ENCODE measurements around the gene HSD17B2.
A peak's percentile ranks its signal among the peaks of the same experiment; 100 is the strongest.

HSD17B2 gene

GRCh38 chr16:82049484-82049883, 14.4 kb downstream of the HSD17B2 start:
- no peak for DNase-seq (ENCODE audit: low read depth)

- DNase-seq (ENCODE audit: low read depth): no peak
Measured at GRCh38 chr16:82050506-82050905, 15.5 kb downstream of the HSD17B2 start.

GRCh38 chr16:82050909-82051357, 15.9 kb downstream of the HSD17B2 start:
- no peak for DNase-seq (ENCODE audit: low read depth)

- no peak for DNase-seq (ENCODE audit: low read depth)
Measured at GRCh38 chr16:82051656-82052055, 16.6 kb downstream of the HSD17B2 start.

- no peak for DNase-seq (ENCODE audit: low read depth)
Measured at GRCh38 chr16:82055117-82055516, 20.1 kb downstream of the HSD17B2 start.

GRCh38 chr16:82055728-82056549, 20.9 kb downstream of the HSD17B2 start:
- DNase-seq (ENCODE audit: low read depth): no peak

- no peak for DNase-seq (ENCODE audit: low read depth)
Measured at GRCh38 chr16:82056550-82056896, 21.5 kb downstream of the HSD17B2 start.

- no peak for DNase-seq (ENCODE audit: low read depth)
Measured at GRCh38 chr16:82059161-82059982, 24.3 kb downstream of the HSD17B2 start.

- DNase-seq (ENCODE audit: low read depth): no peak
Measured at GRCh38 chr16:82059983-82060421, 24.9 kb downstream of the HSD17B2 start.

- no peak for DNase-seq (ENCODE audit: low read depth)
Measured at GRCh38 chr16:82061861-82062525, 26.9 kb downstream of the HSD17B2 start.

GRCh38 chr16:82062645-82063058, 27.6 kb downstream of the HSD17B2 start:
- no peak for DNase-seq (ENCODE audit: low read depth)

- DNase-seq (ENCODE audit: low read depth): no peak
Measured at GRCh38 chr16:82063456-82064082, 28.5 kb downstream of the HSD17B2 start.

- no peak for DNase-seq (ENCODE audit: low read depth)
Measured at GRCh38 chr16:82067042-82067803, 32.2 kb downstream of the HSD17B2 start.

GRCh38 chr16:82067804-82068325, 32.8 kb downstream of the HSD17B2 start:
- DNase-seq (ENCODE audit: low read depth): no peak

- peak; percentile 49 for DNase-seq (ENCODE audit: low read depth)
Measured at GRCh38 chr16:82070656-82071369, 35.8 kb downstream of the HSD17B2 start.

- DNase-seq (ENCODE audit: low read depth): no peak
Measured at GRCh38 chr16:82071421-82071820, 36.4 kb downstream of the HSD17B2 start.

GRCh38 chr16:82072313-82072712, 37.3 kb downstream of the HSD17B2 start:
- no peak for DNase-seq (ENCODE audit: low read depth)

- DNase-seq (ENCODE audit: low read depth): no peak
Measured at GRCh38 chr16:82074019-82074558, 39.0 kb downstream of the HSD17B2 start.

- no peak for DNase-seq (ENCODE audit: low read depth)
Measured at GRCh38 chr16:82078125-82078524, 43.1 kb downstream of the HSD17B2 start.

- DNase-seq (ENCODE audit: low read depth): no peak
Measured at GRCh38 chr16:82079892-82080291, 44.8 kb downstream of the HSD17B2 start.
